CD4-positive, CD25-positive, alpha-beta regulatory T cell (primary cell): ENCODE data around the gene RUNX1. TPM values are rescaled to one million over a fixed set of nuclear protein-coding genes. Genes with fewer than 3 reads are reported as not detected.
A peak's percentile ranks its signal among the peaks of the same experiment; 100 is the strongest.

Experiments used
- ATAC-seq, 2 donors: fragments of 150-1000 bp; cut with Tn5 transposase; one replicate each; pipeline ENCODE4 v1.10.0; 2021; ENCODE audit warnings: low read depth in 2 of 2, moderate number of reproducible peaks in 2 of 2, moderate library complexity in 1 of 2
- DNase-seq, 3 donors: peaks; one replicate each; pipeline versions ENCODE4 v3.0.0 to v3.0.0-alpha.2; 2012 to 2022; ENCODE audit warnings: mixed read lengths in 1 of 3
- H3K27ac ChIP-seq: one replicate; pipeline ENCODE4 v1.7.0; 2013; ENCODE audit warnings: mild to moderate bottlenecking, low read length; ENCODE audit not compliant: insufficient read depth, poor library complexity, severe bottlenecking
- H3K27me3 ChIP-seq: one replicate; pipeline ENCODE4 v1.7.0; 2013; ENCODE audit warnings: low read length; ENCODE audit not compliant: control insufficient read depth, insufficient read depth
- H3K36me3 ChIP-seq: one replicate; pipeline ENCODE4 v1.7.0; 2013; ENCODE audit warnings: mild to moderate bottlenecking, low read length, moderate library complexity; ENCODE audit not compliant: control insufficient read depth, insufficient read depth
- H3K4me1 ChIP-seq: 2 replicates; pipeline ENCODE4 v1.7.0; 2013; ENCODE audit warnings: mild to moderate bottlenecking, low read length; ENCODE audit not compliant: insufficient read depth, control insufficient read depth, poor library complexity, severe bottlenecking
- H3K4me3 ChIP-seq: one replicate; pipeline ENCODE4 v1.7.0; 2013; ENCODE audit warnings: low read depth, mild to moderate bottlenecking, low read length, moderate library complexity
- H3K9me3 ChIP-seq, 2 experiments: 1 replicate in 1 of 2; 2 replicates in 1 of 2; pipeline ENCODE4 v1.7.0; 2013; ENCODE audit warnings: low read length in 2 of 2, mild to moderate bottlenecking in 1 of 2, moderate library complexity in 1 of 2; ENCODE audit not compliant: control insufficient read depth in 2 of 2
- H3K27ac Mint-ChIP-seq, 3 donors: one replicate each; pipeline ENCODE4 v1.8.0; 2020 to 2022; ENCODE audit warnings: mild to moderate bottlenecking in 3 of 3, mixed read lengths in 3 of 3, moderate library complexity in 2 of 3
- H3K27me3 Mint-ChIP-seq: one replicate; pipeline ENCODE4 v1.8.0; 2022; ENCODE audit warnings: mild to moderate bottlenecking, mixed read lengths
- H3K36me3 Mint-ChIP-seq: one replicate; pipeline ENCODE4 v1.8.0; 2020; ENCODE audit warnings: mixed read lengths
- H3K4me1 Mint-ChIP-seq, 4 donors: one replicate each; pipeline ENCODE4 v1.8.0; 2020 to 2022; ENCODE audit warnings: mixed read lengths in 4 of 4, mild to moderate bottlenecking in 1 of 4
- H3K4me3 Mint-ChIP-seq, 4 donors: one replicate each; pipeline ENCODE4 v1.8.0; 2020 to 2022; ENCODE audit warnings: mild to moderate bottlenecking in 4 of 4, mixed read lengths in 4 of 4, moderate library complexity in 3 of 4
- H3K9me3 Mint-ChIP-seq, 7 donors: one replicate each; pipeline ENCODE4 v1.8.0; 2020 to 2022; ENCODE audit warnings: mixed read lengths in 7 of 7, mild to moderate bottlenecking in 3 of 7, moderate library complexity in 2 of 7
- polyA plus RNA-seq, 4 donors: library from polyadenylated mRNA; unstranded; fragments of 300-500 nt; fragmentation: Illumina TruSeq; gene quantifications; one replicate each; pipeline ENCODE4 v1.2.3, GENCODE V29; 2021
- total RNA-seq: library from RNA; stranded (reverse); gene quantifications from one replicate; pipeline ENCODE4 v1.2.3, GENCODE V29; 2022

The RUNX1 gene
- total and polyA plus RNA-seq, 5 donors from 2014 or later, result 14.2 to 133 (median 21.4) TPM

GRCh38 chr21:34869545-34869944, 179.6 kb downstream of the RUNX1 start:
- H3K4me3 ChIP-seq, result no peak overlapping the region
- H3K4me1 Mint-ChIP-seq, result peaks cover 10 to 64% (median 32%) of the 10 kb centered on the region in 4 donors
- no peaks in the 10 kb centered on the region for H3K27me3 Mint-ChIP-seq
- H3K9me3 Mint-ChIP-seq, result peaks cover 0 to 2% (median 0%) of the 10 kb centered on the region in 7 donors
- ATAC-seq (no peak), DNase-seq (no peak)
- H3K4me1 ChIP-seq, result peaks cover 18% of the 10 kb centered on the region
- no peak overlapping the region for H3K27ac ChIP-seq
- H3K4me3 Mint-ChIP-seq, result no peak overlapping the region
- no peaks in the 10 kb centered on the region for H3K27me3 ChIP-seq
- H3K36me3 ChIP-seq, result peaks cover 76% of the 10 kb centered on the region
- peaks cover 59% of the 10 kb centered on the region for H3K36me3 Mint-ChIP-seq
- no peaks in the 10 kb centered on the region for H3K9me3 ChIP-seq
- H3K27ac Mint-ChIP-seq, result no peak overlapping the region

- peak overlapping the region in 1 of 3 donors; percentile 84 for H3K27ac Mint-ChIP-seq
- H3K4me1 Mint-ChIP-seq, result peaks cover 5 to 57% (median 34%) of the 10 kb centered on the region in 4 donors
- ATAC-seq (no peak), DNase-seq (no peak)
- peak overlapping the region in 1 of 4 donors; percentile 24 for H3K4me3 Mint-ChIP-seq
- H3K9me3 Mint-ChIP-seq, result peaks cover 0 to 2% (median 0%) of the 10 kb centered on the region in 7 donors
- H3K36me3 Mint-ChIP-seq, result peaks cover 62% of the 10 kb centered on the region
- Histone ChIP-seq H3K27me3 (no peaks in the 10 kb centered on the region), H3K9me3 (no peaks in the 10 kb centered on the region), H3K4me3 (no peak overlapping the region), H3K4me1 (peaks cover 18% of the 10 kb centered on the region), H3K27ac (no peak overlapping the region), H3K36me3 (peaks cover 76% of the 10 kb centered on the region)
- H3K27me3 Mint-ChIP-seq, result no peaks in the 10 kb centered on the region
These were observed 181.3 kb downstream of the RUNX1 start for GRCh38 chr21:34867785-34868184.

- H3K36me3 ChIP-seq, result peaks cover 83% of the 10 kb centered on the region
- ATAC-seq (peak; percentile 54 to 81), DNase-seq (peak in 1 of 3 donors; percentile 77)
- H3K4me3 ChIP-seq, result peak overlapping the region; percentile 26
- peaks cover 20% of the 10 kb centered on the region for H3K4me1 ChIP-seq
- H3K4me3 Mint-ChIP-seq, result peak overlapping the region in 1 of 4 donors; percentile 53
- H3K9me3 ChIP-seq, result no peaks in the 10 kb centered on the region
- peaks cover 0 to 2% (median 0%) of the 10 kb centered on the region in 7 donors for H3K9me3 Mint-ChIP-seq
- no peaks in the 10 kb centered on the region for H3K27me3 Mint-ChIP-seq
- no peaks in the 10 kb centered on the region for H3K27me3 ChIP-seq
- no peak overlapping the region for H3K27ac ChIP-seq
- H3K36me3 Mint-ChIP-seq, result peaks cover 71% of the 10 kb centered on the region
- H3K4me1 Mint-ChIP-seq, result peaks cover 6 to 54% (median 34%) of the 10 kb centered on the region in 4 donors
- H3K27ac Mint-ChIP-seq, result peak overlapping the region; percentile 52 to 86 (median 78)
These were observed 183.5 kb downstream of the RUNX1 start for GRCh38 chr21:34865400-34866241.

GRCh38 chr21:34864370-34865149, 184.5 kb downstream of the RUNX1 start:
- Histone ChIP-seq H3K4me1 (peaks cover 21% of the 10 kb centered on the region), H3K27ac (no peak overlapping the region), H3K27me3 (no peaks in the 10 kb centered on the region), H3K4me3 (no peak overlapping the region), H3K9me3 (no peaks in the 10 kb centered on the region), H3K36me3 (peaks cover 80% of the 10 kb centered on the region)
- Mint-ChIP-seq H3K27me3 (no peaks in the 10 kb centered on the region), H3K4me3 (no peak overlapping the region), H3K4me1 (peaks cover 13 to 54% (median 38%) of the 10 kb centered on the region in 4 donors), H3K9me3 (peaks cover 0 to 2% (median 0%) of the 10 kb centered on the region in 7 donors), H3K36me3 (peaks cover 76% of the 10 kb centered on the region), H3K27ac (peak overlapping the region in 1 of 3 donors; percentile 42)
- ATAC-seq, result no peak
- no peak for DNase-seq

- H3K4me1 ChIP-seq, result peaks cover 21% of the 10 kb centered on the region
- Mint-ChIP-seq H3K36me3 (peaks cover 79% of the 10 kb centered on the region), H3K4me1 (peaks cover 9 to 41% (median 32%) of the 10 kb centered on the region in 4 donors), H3K27me3 (no peaks in the 10 kb centered on the region), H3K4me3 (no peak overlapping the region), H3K9me3 (no peaks in the 10 kb centered on the region), H3K27ac (peak overlapping the region in 2 of 3 donors; percentile 41 to 67)
- H3K36me3 ChIP-seq, result peaks cover 80% of the 10 kb centered on the region
- DNase-seq, result no peak
- H3K27ac ChIP-seq, result no peak overlapping the region
- ATAC-seq, result no peak
- H3K4me3 ChIP-seq, result no peak overlapping the region
- H3K9me3 ChIP-seq, result no peaks in the 10 kb centered on the region
- no peaks in the 10 kb centered on the region for H3K27me3 ChIP-seq
These were observed 186.2 kb downstream of the RUNX1 start for GRCh38 chr21:34862951-34863350.

GRCh38 chr21:34861258-34861657, 187.8 kb downstream of the RUNX1 start:
- H3K9me3 ChIP-seq, result no peaks in the 10 kb centered on the region
- H3K4me3 Mint-ChIP-seq, result no peak overlapping the region
- H3K4me3 ChIP-seq, result no peak overlapping the region
- no peak for DNase-seq
- ATAC-seq, result no peak
- H3K4me1 ChIP-seq, result peaks cover 15% of the 10 kb centered on the region
- peaks cover 87% of the 10 kb centered on the region for H3K36me3 ChIP-seq
- H3K27me3 Mint-ChIP-seq, result no peaks in the 10 kb centered on the region
- peaks cover 14 to 33% (median 28%) of the 10 kb centered on the region in 4 donors for H3K4me1 Mint-ChIP-seq
- no peak overlapping the region for H3K27ac ChIP-seq
- H3K27ac Mint-ChIP-seq, result peak overlapping the region in 1 of 3 donors; percentile 48
- peaks cover 80% of the 10 kb centered on the region for H3K36me3 Mint-ChIP-seq
- H3K9me3 Mint-ChIP-seq, result no peaks in the 10 kb centered on the region
- no peaks in the 10 kb centered on the region for H3K27me3 ChIP-seq

- ATAC-seq, result no peak
- Mint-ChIP-seq H3K4me1 (peaks cover 20 to 25% (median 20%) of the 10 kb centered on the region in 4 donors), H3K27me3 (no peaks in the 10 kb centered on the region), H3K4me3 (no peak overlapping the region), H3K9me3 (no peaks in the 10 kb centered on the region), H3K27ac (peak overlapping the region in 2 of 3 donors; percentile 48 to 82), H3K36me3 (peaks cover 70% of the 10 kb centered on the region)
- peaks cover 87% of the 10 kb centered on the region for H3K36me3 ChIP-seq
- H3K4me1 ChIP-seq, result peaks cover 4% of the 10 kb centered on the region
- H3K9me3 ChIP-seq, result no peaks in the 10 kb centered on the region
- H3K27me3 ChIP-seq, result no peaks in the 10 kb centered on the region
- H3K27ac ChIP-seq, result no peak overlapping the region
- no peak for DNase-seq
- H3K4me3 ChIP-seq, result no peak overlapping the region
These were observed 189.0 kb downstream of the RUNX1 start for GRCh38 chr21:34859976-34860653.
